Measurements from ENCODE around the gene CDKN2B-AS1. TPM values are rescaled to one million over a fixed set of nuclear protein-coding genes. Genes with fewer than 3 reads are reported as not detected.
A peak's percentile ranks its signal among the peaks of the same experiment; 100 is the strongest.

Gene CDKN2B-AS1
- total RNA-seq, 1 donor = 9.5 TPM

GRCh38 chr9:22107202-22108045 is 112.8 kb downstream of the CDKN2B-AS1 start:
- no peak for TF ChIP-seq CTCF (IDR thresholded peaks at IDR 0.05; ENCODE audit: insufficient read depth, low read depth, low read length)
- H3K4me3 ChIP-seq (ENCODE audit: low read depth, low read length) = no peak overlapping the region
- DNase-seq (ENCODE audit: low read depth) = peak; percentile 49

- no peak for TF ChIP-seq CTCF (IDR thresholded peaks at IDR 0.05; ENCODE audit: insufficient read depth, low read depth, low read length)
- DNase-seq (ENCODE audit: low read depth) = peak; percentile 29
- no peak overlapping the region for H3K4me3 ChIP-seq (ENCODE audit: low read depth, low read length)
Measured at GRCh38 chr9:22108581-22109370, 114.2 kb downstream of the CDKN2B-AS1 start.

GRCh38 chr9:22111176-22111953 is 116.8 kb downstream of the CDKN2B-AS1 start:
- H3K4me3 ChIP-seq (ENCODE audit: low read depth, low read length) = no peak overlapping the region
- no peak for DNase-seq (ENCODE audit: low read depth)
- no peak for TF ChIP-seq CTCF (IDR thresholded peaks at IDR 0.05; ENCODE audit: insufficient read depth, low read depth, low read length)

GRCh38 chr9:22111954-22112247 is 117.3 kb downstream of the CDKN2B-AS1 start:
- peak; percentile 62 for DNase-seq (ENCODE audit: low read depth)
- H3K4me3 ChIP-seq (ENCODE audit: low read depth, low read length) = no peak overlapping the region
- TF ChIP-seq CTCF (IDR thresholded peaks at IDR 0.05; ENCODE audit: insufficient read depth, low read depth, low read length) = no peak

GRCh38 chr9:22112870-22113821 is 118.6 kb downstream of the CDKN2B-AS1 start:
- no peak for TF ChIP-seq CTCF (IDR thresholded peaks at IDR 0.05; ENCODE audit: insufficient read depth, low read depth, low read length)
- H3K4me3 ChIP-seq (ENCODE audit: low read depth, low read length) = no peak overlapping the region
- DNase-seq (ENCODE audit: low read depth) = peak; percentile 43

GRCh38 chr9:22114956-22115355 is 120.4 kb downstream of the CDKN2B-AS1 start:
- DNase-seq (ENCODE audit: low read depth) = no peak
- no peak overlapping the region for H3K4me3 ChIP-seq (ENCODE audit: low read depth, low read length)
- no peak for TF ChIP-seq CTCF (IDR thresholded peaks at IDR 0.05; ENCODE audit: insufficient read depth, low read depth, low read length)
